GM23338 (cell line): ENCODE results near the gene PAPPA. TPM values are rescaled to one million over a fixed set of nuclear protein-coding genes. Genes with fewer than 3 reads are reported as not detected.

Experiments used
- ATAC-seq: fragments of 200-7000 bp; cut with Tn5 transposase; 3 replicates; pipeline ENCODE4 v1.9.1; 2020
- DNase-seq: peaks from one replicate; pipeline ENCODE4 v3.0.0-alpha.2; 2015; ENCODE audit warnings: low spot score
- H2AFZ ChIP-seq: fragments of 200-600 bp; sonication (generic); 2 replicates; pipeline ENCODE4 v1.8.0; 2016; ENCODE audit warnings: antibody characterized with exemption, mild to moderate bottlenecking, moderate library complexity
- H3F3A ChIP-seq: fragments of 200-600 bp; sonication (generic); replicated peaks from 2 replicates; pipeline ENCODE4 v1.8.0; 2017; ENCODE audit warnings: antibody characterized with exemption, mixed run types, low read depth
- H3K27ac ChIP-seq: fragments of 200-600 bp; sonication (generic); 2 replicates; pipeline ENCODE4 v1.6.1; 2016; ENCODE audit warnings: low read depth
- H3K27me3 ChIP-seq: fragments of 200-600 bp; sonication (generic); 2 replicates; pipeline ENCODE4 v1.8.0; 2016; ENCODE audit warnings: mild to moderate bottlenecking, mixed run types, moderate library complexity; ENCODE audit not compliant: insufficient read depth
- H3K36me3 ChIP-seq: fragments of 200-600 bp; sonication (generic); 2 replicates; pipeline ENCODE4 v1.8.0; 2016; ENCODE audit warnings: mild to moderate bottlenecking; ENCODE audit not compliant: insufficient read depth
- H3K4me1 ChIP-seq: fragments of 200-600 bp; sonication (generic); 2 replicates; pipeline ENCODE4 v1.8.0; 2016; ENCODE audit warnings: mild to moderate bottlenecking, moderate library complexity; ENCODE audit not compliant: insufficient read depth
- H3K4me2 ChIP-seq: fragments of 200-600 bp; sonication (generic); 2 replicates; pipeline ENCODE4 v1.7.1; 2017; ENCODE audit warnings: mixed run types
- H3K4me3 ChIP-seq: fragments of 200-600 bp; sonication (generic); 2 replicates; pipeline ENCODE4 v1.6.1; 2016; ENCODE audit warnings: mixed run types
- H3K79me2 ChIP-seq: fragments of 200-600 bp; sonication (generic); replicated peaks from 2 replicates; pipeline ENCODE4 v1.8.0; 2017; ENCODE audit warnings: mild to moderate bottlenecking; ENCODE audit not compliant: insufficient read depth
- H3K9me2 ChIP-seq: fragments of 200-600 bp; sonication (generic); 2 replicates; pipeline ENCODE4 v1.8.0; 2017; ENCODE audit not compliant: insufficient read depth
- H4K20me1 ChIP-seq: fragments of 200-600 bp; sonication (generic); replicated peaks from 2 replicates; pipeline ENCODE4 v1.8.0; 2017; ENCODE audit warnings: mild to moderate bottlenecking; ENCODE audit not compliant: insufficient read depth
- H3K27ac Mint-ChIP-seq: 2 replicates; pipeline ENCODE4 v1.8.0; 2020; ENCODE audit warnings: inconsistent platforms, mild to moderate bottlenecking, moderate library complexity, mixed read lengths
- H3K27me3 Mint-ChIP-seq: 3 replicates; pipeline ENCODE4 v1.8.0; 2022; ENCODE audit warnings: low read depth, mild to moderate bottlenecking, moderate library complexity, mixed read lengths, inconsistent platforms; ENCODE audit not compliant: insufficient read depth, poor library complexity
- H3K36me3 Mint-ChIP-seq: 3 replicates; pipeline ENCODE4 v1.8.0; 2021; ENCODE audit warnings: low read depth, mild to moderate bottlenecking, inconsistent platforms, moderate library complexity, mixed read lengths
- H3K4me1 Mint-ChIP-seq: 3 replicates; pipeline ENCODE4 v1.8.0; 2020; ENCODE audit warnings: mild to moderate bottlenecking, inconsistent platforms, mixed read lengths
- H3K4me3 Mint-ChIP-seq: 3 replicates; pipeline ENCODE4 v1.8.0; 2021; ENCODE audit warnings: moderate library complexity, mild to moderate bottlenecking, inconsistent platforms, mixed read lengths
- H3K9me3 Mint-ChIP-seq: 3 replicates; pipeline ENCODE4 v1.8.0; 2020; ENCODE audit warnings: moderate library complexity, mild to moderate bottlenecking, inconsistent platforms, mixed read lengths
- NANOG ChIP-seq: IDR thresholded peaks from 2 replicates; pipeline ENCODE4 v1.6.1; 2016; ENCODE audit warnings: antibody characterized with exemption, borderline replicate concordance
- POLR2AphosphoS5 ChIP-seq: IDR thresholded peaks from 2 replicates; pipeline ENCODE4 v1.6.1; 2016; ENCODE audit warnings: antibody characterized with exemption, low read depth
- polyA plus RNA-seq: library from polyadenylated mRNA; unstranded; fragments of >200 nt; fragmentation: Nextera tagmentation; extraction: Ambion mirVana; gene quantifications from 2 replicates; pipeline ENCODE4 v1.2.1, GENCODE V29; 2016
- total RNA-seq: library from RNA; depleted of rRNA; stranded (reverse); fragments of >200 nt; shearing (Covaris generic); gene quantifications from 2 replicates; pipeline ENCODE4 v1.2.3, GENCODE V29; 2014
- TF ChIP-seq, protein P1 (sequence below), 2 experiments: fragments of 200-600 bp in 1 of 2; sonication (generic) in 1 of 2; conservative IDR thresholded peaks; 2 replicates each; pipeline versions ENCODE4 v1.5.1 to v1.6.1; 2016 to 2017; ENCODE audit warnings: antibody characterized with exemption in 2 of 2, low read depth in 2 of 2, mild to moderate bottlenecking in 2 of 2, moderate library complexity in 1 of 2
- TF ChIP-seq, protein P2 (sequence below): fragments of 250-450 bp; sonication (Bioruptor Pico); IDR thresholded peaks from 2 replicates; pipeline ENCODE4 v1.5.0; 2020; ENCODE audit warnings: mild to moderate bottlenecking, moderate library complexity
- TF ChIP-seq, protein P3 (sequence below): IDR thresholded peaks from one replicate; pipeline ENCODE4 v1.6.1; 2018; ENCODE audit warnings: antibody characterized with exemption; ENCODE audit not compliant: unreplicated experiment

The PAPPA gene
- total and polyA plus RNA-seq, 2 experiments from 2014 or later, result 0.38 to 0.66 TPM

DNA sequence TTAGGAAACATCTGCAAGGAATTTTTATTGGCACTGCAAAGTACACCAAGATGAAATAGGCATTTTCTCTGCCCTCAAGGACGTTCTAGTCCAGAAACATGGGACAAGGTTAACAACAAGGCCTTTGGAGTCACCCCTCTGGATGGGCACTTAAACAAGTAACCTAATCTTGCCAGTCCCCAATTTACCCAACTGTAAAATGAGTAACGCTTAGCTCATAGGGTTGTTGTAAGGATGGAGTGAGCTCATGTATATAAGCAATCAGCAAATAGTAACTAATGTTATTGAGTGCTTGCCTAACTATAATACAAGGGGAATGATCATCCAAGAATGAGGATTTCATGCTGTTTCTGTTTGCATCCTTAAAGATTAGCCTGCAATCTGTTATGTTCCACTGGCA lies 189.3 kb downstream of the PAPPA start (continued):
- TF ChIP-seq, protein P1, sequence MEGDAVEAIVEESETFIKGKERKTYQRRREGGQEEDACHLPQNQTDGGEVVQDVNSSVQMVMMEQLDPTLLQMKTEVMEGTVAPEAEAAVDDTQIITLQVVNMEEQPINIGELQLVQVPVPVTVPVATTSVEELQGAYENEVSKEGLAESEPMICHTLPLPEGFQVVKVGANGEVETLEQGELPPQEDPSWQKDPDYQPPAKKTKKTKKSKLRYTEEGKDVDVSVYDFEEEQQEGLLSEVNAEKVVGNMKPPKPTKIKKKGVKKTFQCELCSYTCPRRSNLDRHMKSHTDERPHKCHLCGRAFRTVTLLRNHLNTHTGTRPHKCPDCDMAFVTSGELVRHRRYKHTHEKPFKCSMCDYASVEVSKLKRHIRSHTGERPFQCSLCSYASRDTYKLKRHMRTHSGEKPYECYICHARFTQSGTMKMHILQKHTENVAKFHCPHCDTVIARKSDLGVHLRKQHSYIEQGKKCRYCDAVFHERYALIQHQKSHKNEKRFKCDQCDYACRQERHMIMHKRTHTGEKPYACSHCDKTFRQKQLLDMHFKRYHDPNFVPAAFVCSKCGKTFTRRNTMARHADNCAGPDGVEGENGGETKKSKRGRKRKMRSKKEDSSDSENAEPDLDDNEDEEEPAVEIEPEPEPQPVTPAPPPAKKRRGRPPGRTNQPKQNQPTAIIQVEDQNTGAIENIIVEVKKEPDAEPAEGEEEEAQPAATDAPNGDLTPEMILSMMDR (conservative IDR thresholded peaks at IDR 0.05; ENCODE audit: low read depth in 2 of 2), result no peak
- no peak for TF ChIP-seq NANOG
- TF ChIP-seq, protein P2, sequence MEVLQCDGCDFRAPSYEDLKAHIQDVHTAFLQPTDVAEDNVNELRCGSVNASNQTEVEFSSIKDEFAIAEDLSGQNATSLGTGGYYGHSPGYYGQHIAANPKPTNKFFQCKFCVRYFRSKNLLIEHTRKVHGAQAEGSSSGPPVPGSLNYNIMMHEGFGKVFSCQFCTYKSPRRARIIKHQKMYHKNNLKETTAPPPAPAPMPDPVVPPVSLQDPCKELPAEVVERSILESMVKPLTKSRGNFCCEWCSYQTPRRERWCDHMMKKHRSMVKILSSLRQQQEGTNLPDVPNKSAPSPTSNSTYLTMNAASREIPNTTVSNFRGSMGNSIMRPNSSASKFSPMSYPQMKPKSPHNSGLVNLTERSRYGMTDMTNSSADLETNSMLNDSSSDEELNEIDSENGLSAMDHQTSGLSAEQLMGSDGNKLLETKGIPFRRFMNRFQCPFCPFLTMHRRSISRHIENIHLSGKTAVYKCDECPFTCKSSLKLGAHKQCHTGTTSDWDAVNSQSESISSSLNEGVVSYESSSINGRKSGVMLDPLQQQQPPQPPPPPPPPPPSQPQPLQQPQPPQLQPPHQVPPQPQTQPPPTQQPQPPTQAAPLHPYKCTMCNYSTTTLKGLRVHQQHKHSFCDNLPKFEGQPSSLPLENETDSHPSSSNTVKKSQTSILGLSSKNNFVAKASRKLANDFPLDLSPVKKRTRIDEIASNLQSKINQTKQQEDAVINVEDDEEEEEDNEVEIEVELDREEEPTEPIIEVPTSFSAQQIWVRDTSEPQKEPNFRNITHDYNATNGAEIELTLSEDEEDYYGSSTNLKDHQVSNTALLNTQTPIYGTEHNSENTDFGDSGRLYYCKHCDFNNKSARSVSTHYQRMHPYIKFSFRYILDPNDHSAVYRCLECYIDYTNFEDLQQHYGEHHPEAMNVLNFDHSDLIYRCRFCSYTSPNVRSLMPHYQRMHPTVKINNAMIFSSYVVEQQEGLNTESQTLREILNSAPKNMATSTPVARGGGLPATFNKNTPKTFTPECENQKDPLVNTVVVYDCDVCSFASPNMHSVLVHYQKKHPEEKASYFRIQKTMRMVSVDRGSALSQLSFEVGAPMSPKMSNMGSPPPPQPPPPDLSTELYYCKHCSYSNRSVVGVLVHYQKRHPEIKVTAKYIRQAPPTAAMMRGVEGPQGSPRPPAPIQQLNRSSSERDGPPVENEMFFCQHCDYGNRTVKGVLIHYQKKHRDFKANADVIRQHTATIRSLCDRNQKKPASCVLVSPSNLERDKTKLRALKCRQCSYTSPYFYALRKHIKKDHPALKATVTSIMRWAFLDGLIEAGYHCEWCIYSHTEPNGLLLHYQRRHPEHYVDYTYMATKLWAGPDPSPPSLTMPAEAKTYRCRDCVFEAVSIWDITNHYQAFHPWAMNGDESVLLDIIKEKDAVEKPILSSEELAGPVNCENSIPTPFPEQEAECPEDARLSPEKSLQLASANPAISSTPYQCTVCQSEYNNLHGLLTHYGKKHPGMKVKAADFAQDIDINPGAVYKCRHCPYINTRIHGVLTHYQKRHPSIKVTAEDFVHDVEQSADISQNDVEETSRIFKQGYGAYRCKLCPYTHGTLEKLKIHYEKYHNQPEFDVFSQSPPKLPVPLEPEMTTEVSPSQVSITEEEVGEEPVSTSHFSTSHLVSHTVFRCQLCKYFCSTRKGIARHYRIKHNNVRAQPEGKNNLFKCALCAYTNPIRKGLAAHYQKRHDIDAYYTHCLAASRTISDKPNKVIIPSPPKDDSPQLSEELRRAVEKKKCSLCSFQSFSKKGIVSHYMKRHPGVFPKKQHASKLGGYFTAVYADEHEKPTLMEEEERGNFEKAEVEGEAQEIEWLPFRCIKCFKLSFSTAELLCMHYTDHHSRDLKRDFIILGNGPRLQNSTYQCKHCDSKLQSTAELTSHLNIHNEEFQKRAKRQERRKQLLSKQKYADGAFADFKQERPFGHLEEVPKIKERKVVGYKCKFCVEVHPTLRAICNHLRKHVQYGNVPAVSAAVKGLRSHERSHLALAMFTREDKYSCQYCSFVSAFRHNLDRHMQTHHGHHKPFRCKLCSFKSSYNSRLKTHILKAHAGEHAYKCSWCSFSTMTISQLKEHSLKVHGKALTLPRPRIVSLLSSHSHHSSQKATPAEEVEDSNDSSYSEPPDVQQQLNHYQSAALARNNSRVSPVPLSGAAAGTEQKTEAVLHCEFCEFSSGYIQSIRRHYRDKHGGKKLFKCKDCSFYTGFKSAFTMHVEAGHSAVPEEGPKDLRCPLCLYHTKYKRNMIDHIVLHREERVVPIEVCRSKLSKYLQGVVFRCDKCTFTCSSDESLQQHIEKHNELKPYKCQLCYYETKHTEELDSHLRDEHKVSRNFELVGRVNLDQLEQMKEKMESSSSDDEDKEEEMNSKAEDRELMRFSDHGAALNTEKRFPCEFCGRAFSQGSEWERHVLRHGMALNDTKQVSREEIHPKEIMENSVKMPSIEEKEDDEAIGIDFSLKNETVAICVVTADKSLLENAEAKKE (CRISPR knock-in tag), result no peak
- no peak for TF ChIP-seq POLR2AphosphoS5

DNA sequence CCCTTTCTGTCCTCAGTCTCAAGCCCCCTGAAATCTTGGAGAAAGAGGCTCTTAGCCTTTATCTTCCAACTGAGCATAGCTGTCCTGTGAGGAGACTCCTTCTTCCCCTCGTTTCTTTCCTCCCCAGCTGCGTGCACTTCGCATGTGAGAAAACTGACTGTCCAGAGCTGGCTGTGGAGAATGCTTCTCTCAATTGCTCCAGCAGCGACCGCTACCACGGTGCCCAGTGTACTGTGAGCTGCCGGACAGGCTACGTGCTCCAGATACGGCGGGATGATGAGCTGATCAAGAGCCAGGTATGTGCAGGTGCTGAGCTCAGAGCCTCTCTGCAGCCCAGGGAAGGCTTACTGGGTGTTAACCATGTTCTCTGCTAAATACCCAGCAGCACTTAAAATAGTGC lies 190.8 kb downstream of the PAPPA start:
- peaks cover 16% of the 10 kb centered on the region for H3K27me3 Mint-ChIP-seq

More for the DNA sequence above, 190.8 kb downstream of the PAPPA start:
- no peaks in the 10 kb centered on the region for H3K9me3 Mint-ChIP-seq
- H3K4me1 ChIP-seq, result peaks cover 27% of the 10 kb centered on the region
- TF ChIP-seq, protein P3, sequence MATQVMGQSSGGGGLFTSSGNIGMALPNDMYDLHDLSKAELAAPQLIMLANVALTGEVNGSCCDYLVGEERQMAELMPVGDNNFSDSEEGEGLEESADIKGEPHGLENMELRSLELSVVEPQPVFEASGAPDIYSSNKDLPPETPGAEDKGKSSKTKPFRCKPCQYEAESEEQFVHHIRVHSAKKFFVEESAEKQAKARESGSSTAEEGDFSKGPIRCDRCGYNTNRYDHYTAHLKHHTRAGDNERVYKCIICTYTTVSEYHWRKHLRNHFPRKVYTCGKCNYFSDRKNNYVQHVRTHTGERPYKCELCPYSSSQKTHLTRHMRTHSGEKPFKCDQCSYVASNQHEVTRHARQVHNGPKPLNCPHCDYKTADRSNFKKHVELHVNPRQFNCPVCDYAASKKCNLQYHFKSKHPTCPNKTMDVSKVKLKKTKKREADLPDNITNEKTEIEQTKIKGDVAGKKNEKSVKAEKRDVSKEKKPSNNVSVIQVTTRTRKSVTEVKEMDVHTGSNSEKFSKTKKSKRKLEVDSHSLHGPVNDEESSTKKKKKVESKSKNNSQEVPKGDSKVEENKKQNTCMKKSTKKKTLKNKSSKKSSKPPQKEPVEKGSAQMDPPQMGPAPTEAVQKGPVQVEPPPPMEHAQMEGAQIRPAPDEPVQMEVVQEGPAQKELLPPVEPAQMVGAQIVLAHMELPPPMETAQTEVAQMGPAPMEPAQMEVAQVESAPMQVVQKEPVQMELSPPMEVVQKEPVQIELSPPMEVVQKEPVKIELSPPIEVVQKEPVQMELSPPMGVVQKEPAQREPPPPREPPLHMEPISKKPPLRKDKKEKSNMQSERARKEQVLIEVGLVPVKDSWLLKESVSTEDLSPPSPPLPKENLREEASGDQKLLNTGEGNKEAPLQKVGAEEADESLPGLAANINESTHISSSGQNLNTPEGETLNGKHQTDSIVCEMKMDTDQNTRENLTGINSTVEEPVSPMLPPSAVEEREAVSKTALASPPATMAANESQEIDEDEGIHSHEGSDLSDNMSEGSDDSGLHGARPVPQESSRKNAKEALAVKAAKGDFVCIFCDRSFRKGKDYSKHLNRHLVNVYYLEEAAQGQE, result no peak
- no peaks in the 10 kb centered on the region for H3K79me2 ChIP-seq
- H3K4me2 ChIP-seq, result no peak overlapping the region
- no peaks in the 10 kb centered on the region; the same call in 1 of the 2 replicates for H4K20me1 ChIP-seq
- peaks cover 10% of the 10 kb centered on the region for H3K27me3 ChIP-seq
- ATAC-seq (no peak), DNase-seq (no peak)
- no peak overlapping the region for H2AFZ ChIP-seq
- H3K27ac Mint-ChIP-seq, result no peak overlapping the region
- H3K4me1 Mint-ChIP-seq, result peaks cover 29% of the 10 kb centered on the region
- H3K4me3 Mint-ChIP-seq, result no peak overlapping the region
- no peaks in the 10 kb centered on the region for H3K36me3 Mint-ChIP-seq
- H3K36me3 ChIP-seq, result no peaks in the 10 kb centered on the region; the same call in 1 of the 2 replicates
- no peak overlapping the region for H3K4me3 ChIP-seq
- no peak overlapping the region for H3K27ac ChIP-seq
- H3K9me2 ChIP-seq, result no peaks in the 10 kb centered on the region
- no peaks in the 10 kb centered on the region for H3F3A ChIP-seq
